ENCODE data around the gene PCDHGA2. TPM values are rescaled to one million over a fixed set of nuclear protein-coding genes. Genes with fewer than 3 reads are reported as not detected.
A peak's percentile ranks its signal among the peaks of the same experiment; 100 is the strongest.

Gene PCDHGA2
- total and polyA plus RNA-seq, 4 donors, result 0.23 to 0.46 (median 0.34) TPM

- Histone ChIP-seq H3K9me3 (ENCODE audit: control insufficient read depth in 4 of 4, low read length in 3 of 4) (peaks cover 39 to 87% (median 42%) of the 10 kb centered on the region in 4 donors), H3K36me3 (ENCODE audit: control insufficient read depth in 4 of 4, insufficient read depth in 3 of 4, low read depth in 1 of 4, low read length in 3 of 4) (peaks cover 0 to 6% (median 0%) of the 10 kb centered on the region in 4 donors), H3K4me1 (ENCODE audit: control insufficient read depth in 4 of 4, insufficient read depth in 4 of 4, low read length in 3 of 4) (peaks cover 0 to 4% (median 0%) of the 10 kb centered on the region in 4 donors), H3K27me3 (ENCODE audit: control insufficient read depth in 4 of 4, insufficient read depth in 4 of 4, low read length in 3 of 4) (peaks cover 0 to 4% (median 0%) of the 10 kb centered on the region in 4 donors), H3K4me3 (ENCODE audit: low read depth in 1 of 3, low read length in 3 of 3) (peak overlapping the region; percentile 1 to 50 (median 48)), H3K27ac (ENCODE audit: low read depth in 1 of 2, low read length in 2 of 2) (no peak overlapping the region), H3K9ac (ENCODE audit: low read depth in 1 of 2, low read length in 2 of 2) (no peak overlapping the region)
- no peak for DNase-seq (ENCODE audit: low spot score)
- TF ChIP-seq HNF4A (conservative IDR thresholded peaks at IDR 0.05) (no peak), FOXA2 (IDR thresholded peaks at IDR 0.05) (no peak), FOXA1 (IDR thresholded peaks at IDR 0.05) (no peak), CTCF (IDR thresholded peaks at IDR 0.05; ENCODE audit: low read depth, low read length, missing input control) (no peak)
- WGBS, result 42% methylated on average over 10 of the region's 10 CpGs
These were observed 50.1 kb downstream of the PCDHGA2 start for GRCh38 chr5:141388661-141389060.

GRCh38 chr5:141389153-141390042 lies 50.8 kb downstream of the PCDHGA2 start:
- H3K9ac ChIP-seq (ENCODE audit: low read depth in 1 of 2, low read length in 2 of 2), result no peak overlapping the region
- WGBS, result 36% methylated on average over 77 of the region's 77 CpGs
- peaks cover 0 to 4% (median 0%) of the 10 kb centered on the region in 4 donors for H3K4me1 ChIP-seq (ENCODE audit: control insufficient read depth in 4 of 4, insufficient read depth in 4 of 4, low read length in 3 of 4)
- no peak overlapping the region for H3K27ac ChIP-seq (ENCODE audit: low read depth in 1 of 2, low read length in 2 of 2)
- H3K27me3 ChIP-seq (ENCODE audit: control insufficient read depth in 4 of 4, insufficient read depth in 4 of 4, low read length in 3 of 4), result peaks cover 0 to 4% (median 0%) of the 10 kb centered on the region in 4 donors
- H3K9me3 ChIP-seq (ENCODE audit: control insufficient read depth in 4 of 4, low read length in 3 of 4), result peaks cover 40 to 85% (median 41%) of the 10 kb centered on the region in 4 donors
- DNase-seq (ENCODE audit: low spot score), result no peak
- TF ChIP-seq FOXA1 (IDR thresholded peaks at IDR 0.05), result no peak
- peak overlapping the region in 2 of 3 donors; percentile 42 to 44 for H3K4me3 ChIP-seq (ENCODE audit: low read depth in 1 of 3, low read length in 3 of 3)
- H3K36me3 ChIP-seq (ENCODE audit: control insufficient read depth in 4 of 4, insufficient read depth in 3 of 4, low read depth in 1 of 4, low read length in 3 of 4), result peaks cover 0 to 6% (median 0%) of the 10 kb centered on the region in 4 donors

- H3K4me3 ChIP-seq (ENCODE audit: low read depth in 1 of 3, low read length in 3 of 3), result peak within 1 kb of the TSS in 2 of 3 donors; percentile 51 to 69
- no peak for TF ChIP-seq RXRA (IDR thresholded peaks at IDR 0.05)
- TF ChIP-seq ZBTB33 (IDR thresholded peaks at IDR 0.05), result no peak
- TF ChIP-seq HNF4A (conservative IDR thresholded peaks at IDR 0.05), result no peak
- no peak for TF ChIP-seq EGR1 (IDR thresholded peaks at IDR 0.05; ENCODE audit: low read depth in 2 of 2)
- TF ChIP-seq JUND (IDR thresholded peaks at IDR 0.05), result no peak
- no peak for TF ChIP-seq FOXA2 (IDR thresholded peaks at IDR 0.05)
- TF ChIP-seq RAD21 (IDR thresholded peaks at IDR 0.05), result no peak
- no peak for TF ChIP-seq NR2F2 (IDR thresholded peaks at IDR 0.05)
- TF ChIP-seq REST (IDR thresholded peaks at IDR 0.05), result no peak
- no peak for TF ChIP-seq YY1 (IDR thresholded peaks at IDR 0.05)
- TF ChIP-seq FOXA1 (IDR thresholded peaks at IDR 0.05), result no peak
- no peak for TF ChIP-seq ATF3 (IDR thresholded peaks at IDR 0.05)
- TF ChIP-seq HNF4G (IDR thresholded peaks at IDR 0.05), result no peak
- no peak for TF ChIP-seq TAF1 (conservative IDR thresholded peaks at IDR 0.05)
- no peak for TF ChIP-seq SP1 (IDR thresholded peaks at IDR 0.05)
These were observed 54.1 kb downstream of the PCDHGA2 start, which contains the start of gene PCDHGA8 for GRCh38 chr5:141392429-141393198. Gene PCDHGA8 (plus strand): TSS chr5:141392633. CDS start chr5:141392814, 181 bp downstream.

More at GRCh38 chr5:141392429-141393198, 54.1 kb downstream of the PCDHGA2 start, which contains the start of gene PCDHGA8:
- Histone ChIP-seq H3K27me3 (ENCODE audit: control insufficient read depth in 4 of 4, insufficient read depth in 4 of 4, low read length in 3 of 4) (peaks cover 0 to 4% (median 0%) of the 10 kb centered on the region in 4 donors), H3K27ac (ENCODE audit: low read depth in 1 of 2, low read length in 2 of 2) (no peak within 1 kb of the TSS), H3K9ac (ENCODE audit: low read depth in 1 of 2, low read length in 2 of 2) (no peak within 1 kb of the TSS), H3K4me1 (ENCODE audit: control insufficient read depth in 4 of 4, insufficient read depth in 4 of 4, low read length in 3 of 4) (peaks cover 0 to 4% (median 0%) of the 10 kb centered on the region in 4 donors), H3K9me3 (ENCODE audit: control insufficient read depth in 4 of 4, low read length in 3 of 4) (peaks cover 37 to 81% (median 39%) of the 10 kb centered on the region in 4 donors), H3K36me3 (ENCODE audit: control insufficient read depth in 4 of 4, insufficient read depth in 3 of 4, low read depth in 1 of 4, low read length in 3 of 4) (peaks cover 0 to 6% (median 0%) of the 10 kb centered on the region in 4 donors)
- no peak for DNase-seq (ENCODE audit: low spot score)
- whole genome bisulfite sequencing, result 33% methylated on average over 38 of the region's 38 CpGs
